Gastroesophageal sphincter (tissue), 4 donors: ENCODE results near the gene ARG2. TPM values are rescaled to one million over a fixed set of nuclear protein-coding genes. Genes with fewer than 3 reads are reported as not detected.

Experiments
- ATAC-seq: fragments of 150-250 bp; one replicate; pipeline ENCODE4 v1.9.1; 2016; ENCODE audit warnings: mild to moderate bottlenecking, moderate library complexity
- H3K27ac ChIP-seq, 4 donors: fragments of 200-600 bp; sonication (generic) in 3 of 4; 1 replicate in 3 of 4; 2 replicates in 1 of 4; pipeline ENCODE4 v1.5.1; 2016 to 2019
- H3K27me3 ChIP-seq: fragments of 200-600 bp; sonication (generic); one replicate; pipeline ENCODE4 v1.5.1; 2019
- H3K36me3 ChIP-seq, 2 donors: fragments of 200-600 bp; sonication (generic); one replicate each; pipeline ENCODE4 v1.5.1; 2019; ENCODE audit warnings: control low read depth in 1 of 2
- H3K4me1 ChIP-seq, 3 donors: fragments of 200-600 bp; sonication (generic); 1 replicate in 2 of 3; 2 replicates in 1 of 3; pipeline ENCODE4 v1.5.1; 2016 to 2019; ENCODE audit warnings: control low read depth in 2 of 3
- H3K4me3 ChIP-seq, 2 donors: fragments of 200-600 bp; sonication (generic); one replicate each; pipeline ENCODE4 v1.5.1; 2019; ENCODE audit warnings: mild to moderate bottlenecking in 1 of 2, moderate library complexity in 1 of 2
- H3K9me3 ChIP-seq, 3 donors: fragments of 200-600 bp; sonication (generic); one replicate each; pipeline ENCODE4 v1.5.1; 2017 to 2019; ENCODE audit warnings: control low read depth in 2 of 3
- CTCF ChIP-seq, 4 experiments: fragments of 200-600 bp in 2 of 4; fragments of 450-650 bp in 2 of 4; sonication (generic) in 1 of 4; IDR thresholded peaks; one replicate each; pipeline ENCODE4 v1.5.1; 2017 to 2019; ENCODE audit warnings: antibody characterized with exemption in 4 of 4, mild to moderate bottlenecking in 2 of 4, moderate library complexity in 2 of 4
- EP300 ChIP-seq: sonication (generic); formaldehyde crosslinking; IDR thresholded peaks from one replicate; pipeline ENCODE4 v1.6.1; 2017; ENCODE audit warnings: antibody characterized with exemption, mild to moderate bottlenecking
- POLR2A ChIP-seq, 2 donors: fragments of 450-650 bp; IDR thresholded peaks; one replicate each; pipeline ENCODE4 v1.6.1; 2017; ENCODE audit warnings: antibody characterized with exemption in 2 of 2, mild to moderate bottlenecking in 2 of 2, moderate library complexity in 1 of 2
- POLR2AphosphoS5 ChIP-seq: sonication (generic); formaldehyde crosslinking; IDR thresholded peaks from one replicate; pipeline ENCODE4 v1.6.1; 2017; ENCODE audit warnings: antibody characterized with exemption
- WGBS, 2 donors: methylation state at CpG; one replicate each; pipeline ENCODE4 v1.1.5; 2018; ENCODE audit warnings: low coverage in 1 of 2; 5-methylcytosine and 5-hydroxymethylcytosine counted together
- total RNA-seq, 4 donors: library from RNA; depleted of rRNA; stranded (reverse); fragments of >200 nt; gene quantifications; one replicate each; pipeline ENCODE4 v1.1.0, GENCODE V29; 2016

Gene ARG2
- total RNA-seq, 4 donors from 2014 or later, result 5.7 to 24.7 (median 14.9) TPM

- H3K27me3 ChIP-seq, result no peaks in the 10 kb centered on the region
- no peaks in the 10 kb centered on the region for H3K4me1 ChIP-seq
- H3K36me3 ChIP-seq, result peaks cover 0 to 56% of the 10 kb centered on the region in 2 donors
- H3K4me3 ChIP-seq, result no peak overlapping the region
- TF ChIP-seq POLR2AphosphoS5 (no peak), POLR2A (IDR thresholded peaks at IDR 0.05) (no peak), EP300 (no peak), CTCF (IDR thresholded peaks at IDR 0.05) (no peak)
- H3K9me3 ChIP-seq, result no peaks in the 10 kb centered on the region
- no peak overlapping the region for H3K27ac ChIP-seq
- 40 to 96% methylated on average over 1 to 6 of the region's 7 CpGs for WGBS, 2 donors
- ATAC-seq, result no peak
Measured at GRCh38 chr14:67576216-67576955, 43.3 kb upstream of the ARG2 start.

GRCh38 chr14:67577181-67577808 lies 42.4 kb upstream of the ARG2 start:
- no peaks in the 10 kb centered on the region for H3K4me1 ChIP-seq
- no peak overlapping the region for H3K27ac ChIP-seq
- 78 to 83% methylated on average over 6 to 9 of the region's 13 CpGs for WGBS, 2 donors
- no peaks in the 10 kb centered on the region for H3K27me3 ChIP-seq
- H3K36me3 ChIP-seq, result peaks cover 0 to 65% of the 10 kb centered on the region in 2 donors
- no peaks in the 10 kb centered on the region for H3K9me3 ChIP-seq
- TF ChIP-seq POLR2A (IDR thresholded peaks at IDR 0.05) (no peak), POLR2AphosphoS5 (no peak), EP300 (no peak), CTCF (IDR thresholded peaks at IDR 0.05) (no peak)
- no peak overlapping the region for H3K4me3 ChIP-seq
- ATAC-seq, result no peak

- peaks cover 0 to 70% of the 10 kb centered on the region in 2 donors for H3K36me3 ChIP-seq
- H3K27me3 ChIP-seq, result no peaks in the 10 kb centered on the region
- H3K4me1 ChIP-seq, result no peaks in the 10 kb centered on the region
- ATAC-seq, result no peak
- no peaks in the 10 kb centered on the region for H3K9me3 ChIP-seq
- TF ChIP-seq EP300 (no peak), POLR2AphosphoS5 (no peak), POLR2A (IDR thresholded peaks at IDR 0.05) (no peak), CTCF (IDR thresholded peaks at IDR 0.05) (no peak)
- no peak overlapping the region for H3K27ac ChIP-seq
- 50 to 75% methylated on average over 1 to 2 of the region's 16 CpGs for WGBS, 2 donors
- no peak overlapping the region for H3K4me3 ChIP-seq
Measured at GRCh38 chr14:67577909-67578749, 41.6 kb upstream of the ARG2 start.

DNA sequence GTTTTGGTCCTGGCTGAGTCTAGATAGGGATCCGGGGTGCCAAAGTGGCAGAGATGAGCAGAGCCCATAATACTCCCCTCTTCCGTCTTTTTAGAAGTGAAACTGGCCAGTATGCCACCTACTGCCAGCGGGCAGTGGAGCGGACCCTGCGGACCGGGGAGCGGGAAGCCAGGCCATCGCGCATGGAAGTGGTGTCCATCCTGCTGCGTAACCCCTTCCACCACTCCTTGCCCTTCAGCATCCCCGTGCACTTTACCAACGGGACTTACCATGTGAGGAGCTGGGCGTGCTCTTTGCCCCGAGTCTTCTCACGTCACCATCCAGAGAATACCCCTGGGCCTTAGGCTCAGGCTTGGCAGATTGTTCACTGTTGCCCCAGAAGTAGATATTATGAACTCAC lies 40.7 kb upstream of the ARG2 start:
- WGBS, 2 donors, result 89% methylated on average over 11 of the region's 15 CpGs; no CpG with 5 or more reads in 1 of the 2 donors

More for the DNA sequence above, 40.7 kb upstream of the ARG2 start:
- no peak overlapping the region for H3K4me3 ChIP-seq
- ATAC-seq, result no peak
- no peak overlapping the region for H3K27ac ChIP-seq
- peaks cover 0 to 76% of the 10 kb centered on the region in 2 donors for H3K36me3 ChIP-seq
- H3K4me1 ChIP-seq, result no peaks in the 10 kb centered on the region
- no peaks in the 10 kb centered on the region for H3K27me3 ChIP-seq
- TF ChIP-seq POLR2AphosphoS5 (no peak), POLR2A (IDR thresholded peaks at IDR 0.05) (no peak), EP300 (no peak), CTCF (IDR thresholded peaks at IDR 0.05) (no peak)
- no peaks in the 10 kb centered on the region for H3K9me3 ChIP-seq
